22Rv1 (cell line): ENCODE results near the gene PCYT2.

Experiments
- CTCF ChIP-seq: fragments of 450-650 bp; IDR thresholded peaks from 2 replicates; pipeline ENCODE4 v1.5.1; 2017; ENCODE audit warnings: mild to moderate bottlenecking
- ZFX ChIP-seq: fragments of 450-650 bp; IDR thresholded peaks from 2 replicates; pipeline ENCODE4 v1.6.1; 2017; ENCODE audit warnings: antibody characterized with exemption, borderline replicate concordance

GRCh38 chr17:81868674-81869220, 42.5 kb downstream of the PCYT2 start:
- TF ChIP-seq CTCF: no peak
- no peak for TF ChIP-seq ZFX
